ENCODE results near the gene SYNJ1. TPM values are rescaled to one million over a fixed set of nuclear protein-coding genes. Genes with fewer than 3 reads are reported as not detected.

The SYNJ1 gene
- total and polyA plus RNA-seq, 2 of the 4 experiments (the other 2 are of a cell fraction) = 3.6 to 4.6 TPM

DNA sequence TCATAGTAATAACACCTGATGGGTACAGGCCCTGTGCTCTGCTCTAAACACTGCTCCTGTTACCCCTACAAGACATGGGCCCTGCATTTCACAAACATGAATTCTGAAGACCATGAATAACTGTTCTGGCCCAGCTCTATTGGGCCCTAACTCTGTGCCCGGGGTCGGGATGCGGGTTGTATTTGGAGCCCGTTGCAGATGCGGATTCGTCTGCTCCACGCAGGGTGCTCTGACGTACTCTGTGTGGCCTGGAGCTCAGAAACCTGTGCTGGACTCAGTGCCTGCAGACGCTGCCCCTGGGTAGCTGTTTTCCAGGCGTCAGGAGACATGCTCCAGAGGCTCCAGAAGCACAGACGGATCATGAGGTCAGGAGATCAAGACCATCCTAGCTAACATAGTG lies 132.4 kb downstream of the SYNJ1 start:
- CTCF ChIA-PET = no interaction called here
- POLR2A ChIA-PET (ENCODE audit: unreplicated experiment) = no interaction called here
- WGBS, 2 experiments (ENCODE audit: extremely low coverage in 2 of 2, insufficient read length in 1 of 2) = 92% methylated on average over 8 of the region's 11 CpGs; no CpG with 5 or more reads in 1 of the 2 experiments

More for the DNA sequence above, 132.4 kb downstream of the SYNJ1 start:
- H2BK5ac ChIP-seq (ENCODE audit: low read depth, low read length, poor library complexity, severe bottlenecking) = no peak overlapping the region
- H2BK15ac ChIP-seq (ENCODE audit: low read depth, low read length) = no peak overlapping the region
- H3K56ac ChIP-seq (ENCODE audit: extremely low read depth, insufficient read depth, low read length) = no peak overlapping the region
- H3K27me3 ChIP-seq (ENCODE audit: control insufficient read depth, insufficient read depth, low read length) = no peaks in the 10 kb centered on the region
- no peak overlapping the region for H3K4me2 ChIP-seq (ENCODE audit: low read depth, low read length)
- no peak for DNase-seq
- in situ Hi-C loops (cut with MboI; ENCODE audit: low sequenced_read_pairs) (no loop called here), intact Hi-C loops (cut with micrococcal nuclease) (no loop called here), dilution Hi-C loops (cut with HindIII; ENCODE audit: low sequenced_read_pairs, unreplicated experiment) (no loop called here)
- no peak overlapping the region for H2AK9ac ChIP-seq (replicated peaks; ENCODE audit: low read depth, low read length, poor library complexity)
- no peak overlapping the region for H3K4me3 ChIP-seq (ENCODE audit: insufficient read depth, low read depth, low read length)
- no peak for ATAC-seq (ENCODE audit: low read depth)
- no peaks in the 10 kb centered on the region for H3K4me1 ChIP-seq (ENCODE audit: control insufficient read depth, insufficient read depth, low read length)
- H4K8ac ChIP-seq (ENCODE audit: low read depth in 2 of 2, low read length in 2 of 2) = no peak overlapping the region
- no peaks in the 10 kb centered on the region; the same call in 1 of the 2 replicates for H3K9me1 ChIP-seq (ENCODE audit: insufficient read depth, low read length)
- H2BK20ac ChIP-seq (ENCODE audit: low read depth, low read length) = no peak overlapping the region
- no peak overlapping the region for H4K5ac ChIP-seq (ENCODE audit: low read depth, low read length)
- H3K79me1 ChIP-seq (ENCODE audit: low read depth in 1 of 2, low read length in 2 of 2) = no peaks in the 10 kb centered on the region
- no peak overlapping the region for H2AK5ac ChIP-seq (ENCODE audit: low read depth, low read length)
- no peak overlapping the region for H3K27ac ChIP-seq (ENCODE audit: insufficient read depth, low read length)
- H2AFZ ChIP-seq (replicated peaks; ENCODE audit: low read length, poor library complexity) = no peak overlapping the region
- H3K14ac ChIP-seq (replicated peaks; ENCODE audit: low read depth, low read length) = no peak overlapping the region
- no peaks in the 10 kb centered on the region for H4K20me1 ChIP-seq (ENCODE audit: insufficient read depth, low read length)
- TF ChIP-seq POLR2A (IDR thresholded peaks at IDR 0.05; ENCODE audit: low read depth, low read length) = no peak
- no peak for TF ChIP-seq NFE2L2 (IDR thresholded peaks at IDR 0.05; ENCODE audit: low read depth, low read length)
- TF ChIP-seq RFX5 (IDR thresholded peaks at IDR 0.05; ENCODE audit: low read depth, low read length) = no peak
- no peak for TF ChIP-seq RCOR1 (IDR thresholded peaks at IDR 0.05; ENCODE audit: insufficient replicate concordance, low read length)
- no peak for TF ChIP-seq BHLHE40 (IDR thresholded peaks at IDR 0.05; ENCODE audit: low read depth, low read length)
- no peaks in the 10 kb centered on the region for H3K9me3 ChIP-seq (ENCODE audit: control insufficient read depth, insufficient read depth, low read length)
- no peak overlapping the region for H3K23ac ChIP-seq (ENCODE audit: low read depth, low read length)
- no TSS peak for BruUV-seq (replicated peaks)
- H3K4ac ChIP-seq (ENCODE audit: low read depth, low read length) = no peak overlapping the region
- no peak overlapping the region for H3K18ac ChIP-seq (ENCODE audit: low read depth, low read length)
- no peak overlapping the region for H3K9ac ChIP-seq (ENCODE audit: low read depth, low read length)
- peaks cover 6% of the 10 kb centered on the region for H3K36me3 ChIP-seq (ENCODE audit: control insufficient read depth, insufficient read depth, low read length)
- no peak overlapping the region for H2BK120ac ChIP-seq (ENCODE audit: low read depth, low read length)
- H4K91ac ChIP-seq (ENCODE audit: insufficient read depth, low read depth, low read length) = no peak overlapping the region
